Bronchial epithelial cell (primary cell): ENCODE results near the gene IGFBP4. TPM values are rescaled to one million over a fixed set of nuclear protein-coding genes. Genes with fewer than 3 reads are reported as not detected.
"Not testable (repeated sequence)": the region's sequence is repeated elsewhere in the genome, so short reads cannot be mapped to it uniquely, and the experiment has no call there.

ENCODE experiments used
- DNase-seq: peaks from one replicate; pipeline ENCODE4 v3.0.0-alpha.2; 2010; ENCODE audit warnings: low read depth
- FAIRE-seq: peaks from 2 replicates; lab custom pipeline; 2011; peaks lifted over from hg19 to GRCh38; lab: Jason Lieb, UNC
- H3K27me3 ChIP-seq: 2 replicates; pipeline ENCODE4 v1.5.1; 2011; ENCODE audit warnings: low read length; ENCODE audit not compliant: control insufficient read depth, insufficient read depth
- H3K36me3 ChIP-seq: 2 replicates; pipeline ENCODE4 v1.5.1; 2011; ENCODE audit warnings: low read length; ENCODE audit not compliant: control insufficient read depth, insufficient read depth
- H3K4me3 ChIP-seq: 2 replicates; pipeline ENCODE4 v1.5.1; 2011; ENCODE audit warnings: mild to moderate bottlenecking, low read depth, low read length, control low read depth
- total RNA-seq: library from RNA; depleted of rRNA; stranded (reverse); fragments of >200 nt; gene quantifications from 2 replicates; pipeline ENCODE4 v1.2.1, GENCODE V29; 2014
- TF ChIP-seq, protein P1 (sequence below): IDR thresholded peaks from 2 replicates; pipeline ENCODE4 v1.5.1; 2011; ENCODE audit warnings: mild to moderate bottlenecking, moderate library complexity, low read length, control low read depth, inconsistent platforms; ENCODE audit not compliant: insufficient read depth, severe bottlenecking

IGFBP4 gene
- total RNA-seq, 1 donor from 2014 or later: 21.9 TPM

DNA sequence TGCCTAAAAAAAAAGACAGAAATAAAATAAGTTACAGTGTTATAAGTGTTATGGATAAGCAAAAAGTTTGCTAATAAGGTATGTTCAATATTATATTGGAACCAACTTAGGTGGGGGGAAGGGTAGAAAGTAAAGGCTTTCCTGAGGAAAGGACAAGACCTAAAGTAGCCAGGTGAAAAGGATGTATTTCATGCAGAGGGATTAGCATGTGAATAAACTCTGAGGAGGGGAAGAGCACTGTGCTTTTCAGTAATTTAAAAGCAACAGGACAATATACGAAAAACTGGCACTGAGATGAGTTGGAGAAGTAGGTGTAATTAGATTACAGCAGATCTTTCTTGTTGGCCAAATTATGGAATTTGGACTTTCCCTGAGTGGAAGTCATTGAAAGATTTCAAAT lies 33.2 kb upstream of the IGFBP4 start:
- TF ChIP-seq, protein P1, sequence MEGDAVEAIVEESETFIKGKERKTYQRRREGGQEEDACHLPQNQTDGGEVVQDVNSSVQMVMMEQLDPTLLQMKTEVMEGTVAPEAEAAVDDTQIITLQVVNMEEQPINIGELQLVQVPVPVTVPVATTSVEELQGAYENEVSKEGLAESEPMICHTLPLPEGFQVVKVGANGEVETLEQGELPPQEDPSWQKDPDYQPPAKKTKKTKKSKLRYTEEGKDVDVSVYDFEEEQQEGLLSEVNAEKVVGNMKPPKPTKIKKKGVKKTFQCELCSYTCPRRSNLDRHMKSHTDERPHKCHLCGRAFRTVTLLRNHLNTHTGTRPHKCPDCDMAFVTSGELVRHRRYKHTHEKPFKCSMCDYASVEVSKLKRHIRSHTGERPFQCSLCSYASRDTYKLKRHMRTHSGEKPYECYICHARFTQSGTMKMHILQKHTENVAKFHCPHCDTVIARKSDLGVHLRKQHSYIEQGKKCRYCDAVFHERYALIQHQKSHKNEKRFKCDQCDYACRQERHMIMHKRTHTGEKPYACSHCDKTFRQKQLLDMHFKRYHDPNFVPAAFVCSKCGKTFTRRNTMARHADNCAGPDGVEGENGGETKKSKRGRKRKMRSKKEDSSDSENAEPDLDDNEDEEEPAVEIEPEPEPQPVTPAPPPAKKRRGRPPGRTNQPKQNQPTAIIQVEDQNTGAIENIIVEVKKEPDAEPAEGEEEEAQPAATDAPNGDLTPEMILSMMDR: no peak
- H3K36me3 ChIP-seq: no peaks in the 10 kb centered on the region
- H3K4me3 ChIP-seq: no peak overlapping the region
- DNase-seq (no peak), FAIRE-seq (no peak)
- H3K27me3 ChIP-seq: no peaks in the 10 kb centered on the region

DNA sequence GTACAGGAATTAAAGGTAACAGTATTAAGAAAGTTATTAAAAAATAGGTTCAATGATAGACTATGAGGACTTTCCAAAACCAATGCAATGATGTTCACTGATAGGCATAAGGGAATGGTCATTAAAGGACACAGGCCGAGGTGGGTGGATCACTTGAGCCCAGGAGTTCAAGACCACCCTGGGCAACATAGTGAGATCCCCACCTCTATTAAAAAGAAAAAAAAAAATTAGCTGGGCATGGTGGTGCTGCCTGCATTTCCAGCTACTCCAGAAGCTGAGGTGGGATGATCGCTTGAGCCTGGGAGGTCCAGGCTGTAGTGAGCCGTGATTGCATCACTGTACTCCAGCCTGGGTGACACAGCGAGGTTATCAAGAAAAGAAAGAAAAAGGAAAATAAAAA lies 31.4 kb upstream of the IGFBP4 start:
- no peaks in the 10 kb centered on the region for H3K36me3 ChIP-seq
- FAIRE-seq (no peak), DNase-seq (no peak)
- no peak overlapping the region for H3K4me3 ChIP-seq
- H3K27me3 ChIP-seq: no peaks in the 10 kb centered on the region
- TF ChIP-seq, protein P1: no peak

DNA sequence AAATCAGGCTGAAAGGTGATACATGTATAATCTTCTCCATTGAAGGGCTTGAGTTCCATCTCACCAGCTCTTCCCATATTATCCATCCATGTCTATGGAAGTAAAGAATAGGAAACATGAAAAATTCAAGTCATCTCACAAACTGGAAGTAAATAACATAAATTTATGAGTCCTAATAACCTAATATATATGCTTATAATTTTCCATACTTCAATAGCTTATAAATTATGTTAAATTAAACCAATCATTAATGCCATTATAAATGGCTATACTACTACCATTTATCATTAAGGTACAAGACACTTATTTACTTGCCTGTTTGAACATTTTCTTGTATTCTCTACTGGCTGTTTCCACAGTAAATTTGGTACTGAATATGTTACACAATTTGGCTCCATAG lies 30.4 kb upstream of the IGFBP4 start:
- Histone ChIP-seq H3K36me3 (no peaks in the 10 kb centered on the region), H3K27me3 (no peaks in the 10 kb centered on the region), H3K4me3 (no peak overlapping the region)
- TF ChIP-seq, protein P1: no peak
- DNase-seq: no peak
- FAIRE-seq: no peak

DNA sequence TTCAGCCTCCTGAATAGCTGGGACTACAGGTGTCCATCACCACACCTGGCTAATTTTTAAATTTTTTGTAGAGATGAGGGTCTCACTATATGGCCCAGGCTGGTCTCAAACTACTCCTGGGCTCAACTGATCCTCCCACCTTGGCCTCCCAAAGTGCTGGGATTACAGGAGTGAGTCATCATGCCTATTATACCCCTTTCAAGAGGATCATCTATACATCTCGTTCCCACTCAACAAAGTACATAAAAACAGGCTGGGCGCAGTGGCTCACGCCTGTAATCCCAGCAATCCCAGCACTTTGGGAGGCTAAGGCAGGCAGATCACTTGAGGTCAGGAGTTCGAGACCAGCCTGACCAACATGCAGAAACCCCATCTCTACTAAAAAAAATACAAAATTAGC lies 28.9 kb upstream of the IGFBP4 start:
- H3K36me3 ChIP-seq, H3K4me3 ChIP-seq, FAIRE-seq, H3K27me3 ChIP-seq, DNase-seq: not testable (repeated sequence)

DNA sequence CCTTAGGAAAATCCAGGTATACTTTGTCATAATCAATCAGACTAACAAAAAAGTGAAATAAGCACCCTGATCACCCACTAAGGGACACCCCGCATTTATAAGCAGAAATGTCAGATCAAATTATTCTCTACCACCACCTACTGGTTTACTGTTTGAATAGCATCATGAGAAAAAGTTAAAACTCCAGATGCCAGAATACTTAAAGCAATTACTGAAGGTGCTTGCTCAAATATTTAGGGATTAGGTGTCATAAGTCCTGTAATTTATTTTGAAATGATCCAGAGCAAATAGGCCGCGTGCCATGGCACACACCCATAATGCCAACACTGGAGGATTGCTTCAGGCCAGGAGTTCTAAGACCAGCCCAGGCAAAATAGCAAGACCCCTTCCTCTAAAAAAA lies 27.9 kb upstream of the IGFBP4 start:
- DNase-seq (peak; percentile 59), FAIRE-seq (no peak)
- TF ChIP-seq, protein P1: peak; percentile 45

DNA sequence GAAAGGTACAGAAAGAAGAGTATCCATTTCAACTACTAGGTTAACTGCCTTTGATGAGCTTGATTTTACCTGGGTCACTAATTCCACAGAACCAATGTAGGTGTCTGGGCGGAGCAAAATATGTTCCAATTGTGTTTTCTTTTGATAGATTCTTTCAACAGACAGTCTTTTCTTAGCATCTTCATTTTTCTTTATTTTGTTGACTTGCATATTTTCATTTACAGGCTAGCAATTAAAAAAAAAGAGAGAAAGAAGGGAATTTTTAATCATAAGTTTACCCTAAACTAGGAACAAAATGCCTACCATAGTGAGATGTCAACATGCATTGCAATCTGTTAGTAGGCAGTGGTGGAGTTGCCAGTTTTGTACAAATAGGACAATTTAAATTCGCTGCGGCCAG lies 26.6 kb upstream of the IGFBP4 start:
- no peaks in the 10 kb centered on the region for H3K27me3 ChIP-seq
- DNase-seq: no peak
- H3K4me3 ChIP-seq: peak overlapping the region; percentile 86
- H3K36me3 ChIP-seq: no peaks in the 10 kb centered on the region
- no peak for FAIRE-seq
- TF ChIP-seq, protein P1: no peak

More for the DNA sequence above, 27.9 kb upstream of the IGFBP4 start:
- H3K36me3 ChIP-seq: no peaks in the 10 kb centered on the region
- no peak overlapping the region for H3K4me3 ChIP-seq
- no peaks in the 10 kb centered on the region for H3K27me3 ChIP-seq
